ENCODE data around the gene ATP6V1B1. TPM values are rescaled to one million over a fixed set of nuclear protein-coding genes. Genes with fewer than 3 reads are reported as not detected.

Gene ATP6V1B1
- total and polyA plus RNA-seq, 2 of the 13 experiments (the other 11 are each of a cell fraction or from before 2014, with no cell fraction given) = 0.58 to 1.6 TPM

GRCh38 chr2:71006955-71007799 lies 71.5 kb downstream of the ATP6V1B1 start:
- WGBS (ENCODE audit: low lambda C conversion rate) = 16% methylated on average over 5 of the region's 5 CpGs
- ATAC-seq = peak; percentile 98
- POLR2A ChIA-PET = interaction anchor here (0.5 to 2.3 kb wide), 5 partner anchors 9 to 710 kb away, joined by 3 to 15 read pairs (median 7); partner anchors contain the start of gene NAGK
- peak; percentile 67 for FAIRE-seq
- DNase-seq (ENCODE audit: low spot score) = peak; percentile 69
- no peaks in the 10 kb centered on the region for H4K20me1 ChIP-seq (ENCODE audit: insufficient read depth, low read length)
- H3K27ac ChIP-seq (ENCODE audit: extremely low read length, insufficient read depth, low read length) = no peak overlapping the region
- CTCF ChIA-PET (ENCODE audit: low intra/inter-chr PET ratio, low total read pairs) = no interaction called here
- H3K27me3 ChIP-seq (ENCODE audit: control insufficient read depth in 1 of 2, insufficient read depth in 2 of 2, low read length in 2 of 2) = peaks cover 0 to 9% of the 10 kb centered on the region in 2 experiments; a peak in 2 of 5 replicates
- no peak overlapping the region for H2AFZ ChIP-seq (ENCODE audit: low read length)
- H3K4me2 ChIP-seq (ENCODE audit: low read depth, low read length) = peak overlapping the region; percentile 41
- intact Hi-C loops (cut with micrococcal nuclease; ENCODE audit: unreplicated experiment) = loop anchor here (5.0 kb wide), 1 partner anchor 60 kb away; the partner anchor contains the start of gene NAGK
- BruUV-seq (replicated peaks) = no TSS peak
- H3K4me3 ChIP-seq (replicated peaks in 1 of 3; ENCODE audit: insufficient read depth in 1 of 3, low read depth in 2 of 3, low read length in 3 of 3) = no peak overlapping the region
- H3K9ac ChIP-seq (ENCODE audit: insufficient read depth, low read depth, low read length) = 0 out of 2 replicates have a peak overlapping the region, but pooled peaks have one; percentile 13
- H3K9me3 ChIP-seq (ENCODE audit: low read length) = no peaks in the 10 kb centered on the region
- H3K36me3 ChIP-seq (replicated peaks in 1 of 2; ENCODE audit: control insufficient read depth in 1 of 2, insufficient read depth in 2 of 2, low read length in 2 of 2) = no peaks in the 10 kb centered on the region
- peaks cover 36% of the 10 kb centered on the region for H3K4me1 ChIP-seq (ENCODE audit: insufficient read depth, low read length)
- in situ Hi-C loops (cut with HindIII; ENCODE audit: extremely low pct_ligation_motif_present, low pct_unique_long_range_greater_than_20kb) = no loop called here
- H3K79me2 ChIP-seq (ENCODE audit: insufficient read depth, low read length) = no peaks in the 10 kb centered on the region
- TF ChIP-seq PTBP1 (IDR thresholded peaks at IDR 0.05; ENCODE audit: low read depth, low read length, poor library complexity, severe bottlenecking) = no peak
- TF ChIP-seq HNRNPL (IDR thresholded peaks at IDR 0.05; ENCODE audit: low read depth, low read length) = peak; percentile 66; the same call in 1 of the 2 replicates
- TF ChIP-seq SAP130 (CRISPR knock-in tag; IDR thresholded peaks at IDR 0.05; ENCODE audit: low read depth) = 0 out of 2 replicates have a peak, but pooled peaks have one; percentile 25
- TF ChIP-seq TFAP4 (IDR thresholded peaks at IDR 0.05; ENCODE audit: borderline replicate concordance, low read depth) = 0 out of 2 replicates have a peak, but pooled peaks have one; percentile 15
- peak; percentile 60 for TF ChIP-seq CTCF (CRISPR knock-in tag; IDR thresholded peaks at IDR 0.05)
- TF ChIP-seq ZNF614 (CRISPR knock-in tag; IDR thresholded peaks at IDR 0.05; ENCODE audit: borderline replicate concordance) = no peak
- no peak for TF ChIP-seq MYPOP (CRISPR knock-in tag; IDR thresholded peaks at IDR 0.05)
- TF ChIP-seq ZBTB46 (CRISPR knock-in tag; IDR thresholded peaks at IDR 0.05; ENCODE audit: borderline replicate concordance) = no peak
- TF ChIP-seq IKZF1 (IDR thresholded peaks at IDR 0.05) = no peak
- no peak for TF ChIP-seq LCORL (IDR thresholded peaks at IDR 0.05)
- 0 out of 2 replicates have a peak, but pooled peaks have one; percentile 28 for TF ChIP-seq LCORL (CRISPR knock-in tag; IDR thresholded peaks at IDR 0.05)
- TF ChIP-seq STAT6 (CRISPR knock-in tag; IDR thresholded peaks at IDR 0.05; ENCODE audit: borderline replicate concordance) = no peak
- TF ChIP-seq SMYD3 (CRISPR knock-in tag; IDR thresholded peaks at IDR 0.05) = no peak
- no peak for TF ChIP-seq TCF7L2 (IDR thresholded peaks at IDR 0.05; ENCODE audit: low read depth, low read length)
- no peak for TF ChIP-seq ZNF564 (CRISPR knock-in tag; IDR thresholded peaks at IDR 0.05)

Measured in HepG2 (cell line).